ENCODE data around the gene LMAN1. TPM values are rescaled to one million over a fixed set of nuclear protein-coding genes. Genes with fewer than 3 reads are reported as not detected.

The LMAN1 gene
- 24.6 to 46.3 TPM (median 29.2 TPM) in 5 replicates for total RNA-seq (2022; extraction: Qiagen RNA extraction)

GRCh38 chr18:59358712-59359575, at the start of gene LMAN1:
TSS of gene LMAN1 (minus strand) at chr18:59359265. CDS start at chr18:59359244, 21 bp downstream.

GRCh38 chr18:59318460-59319050, 40.5 kb downstream of the LMAN1 start, which contains the start of gene CPLX4:
TSS of gene CPLX4 (minus strand) at chr18:59318649. CDS start at chr18:59318462, 187 bp downstream.

Other genes with a start within 250 kb of the LMAN1 start
- gene SEC11C, start 219.4 kb downstream of the LMAN1 start, total RNA-seq (2022; extraction: Qiagen RNA extraction): 51.7 to 64.5 TPM (median 56.4 TPM) in 5 replicates
- gene GRP, start 139.1 kb downstream of the LMAN1 start, total RNA-seq (2022; extraction: Qiagen RNA extraction): not detected in 5 replicates
- gene RAX, start 85.8 kb downstream of the LMAN1 start, total RNA-seq (2022; extraction: Qiagen RNA extraction): 0.01 TPM in 1 of 5 replicates, not detected in the others
- gene CPLX4, start 40.6 kb downstream of the LMAN1 start, total RNA-seq (2022; extraction: Qiagen RNA extraction): not detected in 5 replicates